Body of pancreas (tissue), 4 donors: ENCODE measurements around the gene CDK5RAP3.

Experiments
- CTCF ChIP-seq, 7 experiments: fragments of 450-650 bp in 4 of 7; fragments of 200-600 bp in 3 of 7; sonication (generic) in 3 of 7; IDR thresholded peaks; one replicate each; pipeline ENCODE4 v1.5.1; 2016 to 2019; ENCODE audit warnings: antibody characterized with exemption in 7 of 7
- POLR2A ChIP-seq, 3 donors: fragments of 450-650 bp; IDR thresholded peaks; one replicate each; pipeline ENCODE4 v1.6.1; 2016; ENCODE audit warnings: antibody characterized with exemption in 3 of 3, mild to moderate bottlenecking in 2 of 3

- TF ChIP-seq POLR2A (IDR thresholded peaks at IDR 0.05) (peak in 1 of 3 donors; percentile 15), CTCF (IDR thresholded peaks at IDR 0.05) (no peak)
These were observed 4.8 kb upstream of the CDK5RAP3 start for GRCh38 chr17:47966079-47966519.
